Ectodermal cell (in vitro differentiated cells): ENCODE data around the gene MUC4.
"Not testable (repeated sequence)": the region's sequence is repeated elsewhere in the genome, so short reads cannot be mapped to it uniquely, and the experiment has no call there.

Source experiments
- H3K27ac ChIP-seq: 2 replicates; pipeline ENCODE4 v1.7.0; 2013; ENCODE audit warnings: mild to moderate bottlenecking, low read depth, low read length; ENCODE audit not compliant: insufficient read depth, poor library complexity, severe bottlenecking
- H3K27me3 ChIP-seq: 2 replicates; pipeline ENCODE4 v1.7.0; 2013; ENCODE audit warnings: mild to moderate bottlenecking, low read length; ENCODE audit not compliant: insufficient read depth, control insufficient read depth, poor library complexity, severe bottlenecking
- H3K36me3 ChIP-seq: one replicate; pipeline ENCODE4 v1.7.0; 2013; ENCODE audit warnings: low read length; ENCODE audit not compliant: control insufficient read depth, insufficient read depth
- H3K4me1 ChIP-seq: one replicate; pipeline ENCODE4 v1.7.0; 2013; ENCODE audit warnings: low read length; ENCODE audit not compliant: control insufficient read depth, insufficient read depth
- H3K4me3 ChIP-seq: 2 replicates; pipeline ENCODE4 v1.7.0; 2013; ENCODE audit warnings: low read depth, low read length, control low read depth; ENCODE audit not compliant: insufficient read depth
- H3K9me3 ChIP-seq: 2 replicates; pipeline ENCODE4 v1.7.0; 2013; ENCODE audit warnings: mild to moderate bottlenecking, low read length, moderate library complexity; ENCODE audit not compliant: control insufficient read depth
- WGBS, 2 experiments: methylation state at CpG; one replicate each; pipeline ENCODE4 v1.1.7; 2013; ENCODE audit warnings: missing lambda C conversion rate in 2 of 2; 5-methylcytosine and 5-hydroxymethylcytosine counted together

The MUC4 gene

DNA sequence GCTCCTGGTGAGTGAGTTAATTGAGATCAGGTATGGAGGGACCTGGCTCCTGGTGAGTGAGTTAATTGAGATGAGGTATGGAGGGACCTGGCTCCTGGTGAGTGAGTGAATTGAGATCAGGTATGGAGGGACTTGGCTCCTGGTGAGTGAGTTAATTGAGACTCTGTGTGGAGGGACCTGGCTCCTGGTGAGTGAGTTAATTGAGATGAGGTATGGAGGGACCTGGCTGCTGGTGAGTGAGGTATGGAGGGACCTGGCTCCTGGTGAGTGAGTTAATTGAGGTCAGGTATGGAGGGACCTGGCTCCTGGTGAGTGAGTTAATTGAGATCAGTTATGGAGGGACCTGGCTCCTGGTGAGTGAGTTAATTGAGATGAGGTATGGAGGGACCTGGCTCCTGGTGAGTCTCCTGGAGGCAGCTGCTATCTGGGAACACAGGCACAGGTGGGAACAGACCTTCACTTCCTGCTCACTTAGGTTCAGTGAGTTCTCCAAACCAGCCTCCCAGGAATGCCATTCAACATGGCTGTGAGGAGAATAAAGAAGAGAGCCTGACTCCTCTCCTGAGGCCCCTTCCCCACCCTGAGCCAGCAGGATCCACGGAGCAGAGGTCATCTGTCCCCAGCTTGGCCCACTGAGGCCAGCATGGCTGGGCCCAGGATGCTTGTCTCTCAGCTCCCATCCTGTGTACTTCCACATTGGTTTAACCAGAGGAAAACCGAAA, 100.5 kb downstream of the MUC4 start:
- H3K4me3 ChIP-seq, H3K27me3 ChIP-seq, H3K9me3 ChIP-seq, H3K36me3 ChIP-seq, H3K27ac ChIP-seq, H3K4me1 ChIP-seq: not testable (repeated sequence)
- WGBS, 2 experiments = 73 to 76% methylated on average over 2 of the region's 2 CpGs

DNA sequence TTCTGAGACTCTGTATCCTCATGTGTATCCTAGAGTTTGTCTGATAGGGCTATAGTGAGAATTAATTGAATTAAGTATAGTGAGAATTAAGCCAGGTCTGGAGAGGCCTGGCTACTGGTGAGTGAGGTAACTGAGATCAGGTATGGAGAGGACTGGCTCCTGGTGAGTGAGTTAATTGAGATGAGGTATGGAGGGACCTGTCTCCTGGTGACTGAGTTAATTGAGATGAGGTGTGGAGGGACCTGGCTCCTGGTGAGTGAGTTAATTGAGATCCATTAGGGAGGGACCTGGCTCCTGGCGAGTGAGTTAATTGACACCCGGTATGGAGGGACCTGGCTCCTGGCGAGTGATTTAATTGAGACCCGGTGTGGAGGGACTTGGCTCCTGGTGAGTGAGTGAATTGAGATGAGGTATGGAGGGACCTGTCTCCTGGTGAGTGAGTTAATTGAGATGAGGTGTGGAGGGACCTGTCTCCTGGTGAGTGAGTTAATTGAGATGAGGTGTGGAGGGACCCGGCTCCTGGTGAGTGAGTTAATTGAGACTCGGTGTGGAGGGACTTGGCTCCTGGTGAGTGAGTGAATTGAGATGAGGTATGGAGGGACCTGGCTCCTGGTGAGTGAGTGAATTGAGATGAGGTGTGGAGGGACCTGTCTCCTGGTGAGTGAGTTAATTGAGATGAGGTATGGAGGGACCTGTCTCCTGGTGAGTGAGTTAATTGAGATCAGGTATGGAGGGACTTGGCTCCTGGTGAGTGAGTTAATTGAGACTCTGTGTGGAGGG, 101.4 kb downstream of the MUC4 start:
- not testable (repeated sequence) for H3K27ac ChIP-seq, H3K27me3 ChIP-seq, H3K4me1 ChIP-seq, H3K9me3 ChIP-seq, H3K36me3 ChIP-seq, H3K4me3 ChIP-seq
- WGBS, 2 experiments = 56 to 57% methylated on average over 6 of the region's 6 CpGs

DNA sequence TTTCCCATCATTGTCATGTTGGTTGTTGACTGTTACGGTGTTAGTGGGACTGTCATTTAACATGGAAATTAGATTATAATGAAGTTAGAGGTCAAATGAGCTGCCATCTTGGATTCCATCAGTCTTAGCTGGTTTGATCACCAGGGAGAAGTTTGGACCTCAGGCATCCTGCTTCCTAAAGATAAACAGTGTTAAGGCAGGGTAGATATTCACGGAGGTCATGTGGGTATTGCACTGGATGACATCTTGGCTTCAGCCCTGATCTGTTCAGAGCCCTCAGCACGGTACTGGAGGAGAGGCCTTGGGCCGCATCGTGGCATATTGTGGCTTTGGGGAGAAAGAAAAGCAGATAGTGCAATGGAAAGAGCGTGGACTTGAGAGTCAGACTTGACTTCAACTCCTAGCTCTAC, 102.0 kb downstream of the MUC4 start:
- Histone ChIP-seq H3K27me3 (no peaks in the 10 kb centered on the region), H3K4me3 (no peak overlapping the region), H3K27ac (no peak overlapping the region), H3K36me3 (no peaks in the 10 kb centered on the region), H3K9me3 (no peaks in the 10 kb centered on the region), H3K4me1 (no peaks in the 10 kb centered on the region)
- 91 to 93% methylated on average over 6 of the region's 6 CpGs for WGBS, 2 experiments

DNA sequence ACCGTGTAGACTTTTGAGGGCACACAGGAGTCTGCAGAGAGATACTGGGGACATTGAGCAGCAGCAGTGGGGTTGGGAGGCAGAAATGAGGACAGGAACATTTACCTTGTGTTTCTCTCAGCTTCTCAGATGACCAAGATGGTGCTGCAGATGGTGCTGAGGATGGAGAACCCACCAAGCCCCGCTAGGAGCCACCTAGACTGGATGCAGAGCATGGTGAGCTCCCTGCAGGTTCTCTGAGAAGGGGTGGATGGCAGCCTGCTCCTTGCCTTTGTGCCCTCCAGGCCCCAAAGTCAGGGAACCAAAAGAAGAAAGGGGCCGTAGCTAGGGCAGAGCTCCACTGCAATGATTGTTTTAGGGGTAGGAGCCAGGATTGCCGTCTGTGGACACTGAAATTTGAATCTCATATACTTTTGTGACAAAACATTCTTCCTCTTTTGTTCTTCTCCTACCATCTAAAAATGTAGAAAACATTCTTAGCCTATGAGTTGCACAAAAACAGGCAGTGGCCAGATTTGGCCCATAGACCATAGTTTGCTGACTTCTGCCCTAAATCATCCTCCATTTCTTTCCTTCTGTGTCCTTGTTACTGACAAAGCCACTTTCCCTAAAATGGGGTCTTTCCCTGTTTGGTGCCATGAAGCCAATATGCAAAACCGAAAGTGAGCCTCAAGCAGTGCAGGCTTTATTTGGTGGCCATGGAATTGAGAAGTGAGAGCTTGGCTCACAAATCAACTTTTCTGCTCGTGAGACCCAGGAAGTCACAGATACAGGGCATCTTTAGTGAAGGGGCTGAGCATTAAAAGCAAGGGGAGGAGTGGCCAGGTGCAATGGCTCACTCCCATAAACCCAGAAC, 102.9 kb downstream of the MUC4 start:
- Histone ChIP-seq H3K9me3 (no peaks in the 10 kb centered on the region), H3K36me3 (no peaks in the 10 kb centered on the region), H3K27me3 (no peaks in the 10 kb centered on the region), H3K27ac (no peak overlapping the region), H3K4me1 (no peaks in the 10 kb centered on the region), H3K4me3 (no peak overlapping the region)
- 92 to 93% methylated on average over 6 of the region's 6 CpGs for WGBS, 2 experiments

DNA sequence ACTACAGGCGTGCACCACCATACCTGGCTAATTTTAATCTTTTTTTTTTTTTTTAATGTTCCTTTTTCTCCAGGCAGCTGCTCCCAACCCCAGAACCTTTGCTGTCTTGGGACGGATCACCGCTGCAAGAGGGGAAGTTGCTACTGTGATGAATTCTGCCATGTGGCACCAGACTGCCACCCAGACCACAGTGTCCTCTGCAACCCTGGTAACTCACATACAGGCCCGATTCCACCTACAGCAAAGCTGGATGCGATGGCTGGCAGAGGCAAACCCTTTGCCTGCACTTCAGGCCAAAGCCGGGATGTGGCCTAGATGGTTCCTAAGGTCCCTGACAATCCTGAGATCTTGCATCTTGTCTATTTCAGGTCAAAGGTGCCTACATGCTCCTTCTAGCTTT, 103.7 kb downstream of the MUC4 start:
- Histone ChIP-seq H3K27ac (no peak overlapping the region), H3K4me3 (no peak overlapping the region), H3K4me1 (no peaks in the 10 kb centered on the region), H3K27me3 (no peaks in the 10 kb centered on the region), H3K9me3 (no peaks in the 10 kb centered on the region), H3K36me3 (no peaks in the 10 kb centered on the region)
- WGBS, 2 experiments = 78 to 79% methylated on average over 6 of the region's 6 CpGs

DNA sequence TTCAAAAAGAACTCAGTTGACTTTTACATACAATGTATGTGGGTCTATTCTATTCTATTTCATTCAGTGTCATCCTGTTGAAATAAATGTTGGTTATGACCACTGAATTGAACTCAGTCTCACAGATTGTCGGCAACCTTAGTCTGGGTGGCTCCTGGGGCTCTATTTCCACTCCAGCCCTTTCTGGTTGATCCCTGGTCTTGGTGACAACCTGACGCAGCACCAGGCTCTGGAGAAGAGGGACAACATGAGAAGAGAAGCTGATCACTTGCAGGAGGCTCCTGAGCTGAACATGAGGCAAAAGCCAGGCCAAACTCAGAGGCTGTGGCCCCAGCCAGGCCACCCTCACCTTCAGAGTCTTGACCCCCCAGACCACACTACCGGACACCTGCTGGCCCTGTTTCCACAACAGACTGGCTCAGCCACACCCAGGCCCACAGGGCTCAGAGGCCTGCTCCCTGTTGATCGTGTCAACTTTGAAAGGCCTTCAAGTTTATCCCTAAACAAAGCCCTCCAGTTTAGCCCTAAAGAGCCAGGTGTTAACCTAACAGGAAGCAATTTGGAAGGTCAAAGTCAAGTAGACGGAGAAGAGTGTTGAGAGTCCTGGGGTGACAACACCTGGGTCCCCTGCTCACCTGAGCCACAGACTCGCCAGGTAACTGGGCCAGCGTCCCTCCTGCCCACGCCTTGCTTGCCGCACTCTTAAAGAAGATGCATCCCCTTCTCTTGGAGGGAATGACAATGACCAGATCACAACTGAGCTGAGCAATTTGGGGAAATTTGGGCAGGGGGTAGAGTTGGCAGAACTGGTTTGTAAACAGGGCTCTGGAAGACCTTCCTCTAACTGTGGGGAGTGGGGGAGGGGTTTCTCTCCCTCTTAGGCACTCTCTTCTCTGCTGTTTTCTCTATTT, 106.4 kb downstream of the MUC4 start:
- H3K9me3 ChIP-seq = no peaks in the 10 kb centered on the region
- no peak overlapping the region for H3K4me3 ChIP-seq
- no peaks in the 10 kb centered on the region for H3K27me3 ChIP-seq
- H3K27ac ChIP-seq = no peak overlapping the region
- H3K4me1 ChIP-seq = no peaks in the 10 kb centered on the region
- no peaks in the 10 kb centered on the region for H3K36me3 ChIP-seq
- WGBS, 2 experiments = 89 to 91% methylated on average over 9 of the region's 9 CpGs

DNA sequence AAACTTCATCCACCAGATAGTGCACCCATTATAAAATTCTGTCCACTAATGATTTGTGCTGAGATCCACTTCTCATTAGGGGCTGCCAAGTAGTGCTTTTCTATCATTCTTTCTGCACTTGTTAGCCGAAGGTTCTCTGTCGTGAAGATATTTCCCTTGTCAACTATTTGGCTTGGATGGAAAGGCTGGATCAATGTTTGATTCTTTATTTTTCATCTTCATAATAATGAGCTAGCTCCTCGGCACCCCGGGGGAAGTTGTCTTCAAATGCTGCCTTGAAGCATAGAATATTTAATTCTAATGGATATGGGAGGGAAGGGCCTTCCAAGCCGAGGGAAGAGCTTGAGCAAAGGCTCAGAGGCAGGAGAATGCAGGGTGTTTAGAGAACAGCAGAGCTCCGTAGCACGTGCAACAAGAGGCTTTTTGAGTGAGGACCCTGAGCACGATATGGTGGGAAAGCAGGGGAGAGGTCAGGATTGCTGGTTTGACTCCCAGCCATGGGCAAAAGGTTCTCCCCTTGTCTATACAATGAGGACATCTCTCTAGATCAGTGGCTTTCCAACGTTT, 107.2 kb downstream of the MUC4 start:
- WGBS, 2 experiments = 74 to 75% methylated on average over 9 of the region's 9 CpGs
- no peaks in the 10 kb centered on the region for H3K36me3 ChIP-seq
- no peak overlapping the region for H3K27ac ChIP-seq
- H3K4me1 ChIP-seq = peaks cover 3% of the 10 kb centered on the region
- no peaks in the 10 kb centered on the region for H3K9me3 ChIP-seq
- H3K4me3 ChIP-seq = no peak overlapping the region
- no peaks in the 10 kb centered on the region for H3K27me3 ChIP-seq

DNA sequence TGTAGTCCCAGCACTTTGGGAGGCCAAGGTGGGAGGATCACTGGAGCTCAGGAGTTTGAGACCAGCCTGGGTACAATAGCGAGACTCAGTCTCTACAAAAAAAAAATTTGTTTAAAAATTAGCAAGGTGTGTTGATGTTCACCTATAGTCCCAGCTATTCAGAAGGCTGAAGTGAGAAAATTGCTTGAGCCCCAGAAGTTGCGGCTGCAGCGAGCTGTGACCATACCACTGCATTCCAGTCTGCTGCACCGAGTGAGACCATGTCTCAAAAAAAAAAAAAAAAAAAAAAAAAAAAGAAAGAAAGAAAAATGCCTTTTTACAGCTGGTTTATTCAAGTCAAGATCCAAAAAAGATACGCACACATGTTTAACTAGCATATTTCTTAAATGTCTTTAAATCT, 108.0 kb downstream of the MUC4 start:
- no peaks in the 10 kb centered on the region for H3K36me3 ChIP-seq
- no peaks in the 10 kb centered on the region for H3K27me3 ChIP-seq
- H3K27ac ChIP-seq = no peak overlapping the region
- peaks cover 10% of the 10 kb centered on the region for H3K4me1 ChIP-seq
- H3K4me3 ChIP-seq = no peak overlapping the region
- WGBS, 2 experiments = 87 to 92% methylated on average over 5 of the region's 5 CpGs
- no peaks in the 10 kb centered on the region for H3K9me3 ChIP-seq

DNA sequence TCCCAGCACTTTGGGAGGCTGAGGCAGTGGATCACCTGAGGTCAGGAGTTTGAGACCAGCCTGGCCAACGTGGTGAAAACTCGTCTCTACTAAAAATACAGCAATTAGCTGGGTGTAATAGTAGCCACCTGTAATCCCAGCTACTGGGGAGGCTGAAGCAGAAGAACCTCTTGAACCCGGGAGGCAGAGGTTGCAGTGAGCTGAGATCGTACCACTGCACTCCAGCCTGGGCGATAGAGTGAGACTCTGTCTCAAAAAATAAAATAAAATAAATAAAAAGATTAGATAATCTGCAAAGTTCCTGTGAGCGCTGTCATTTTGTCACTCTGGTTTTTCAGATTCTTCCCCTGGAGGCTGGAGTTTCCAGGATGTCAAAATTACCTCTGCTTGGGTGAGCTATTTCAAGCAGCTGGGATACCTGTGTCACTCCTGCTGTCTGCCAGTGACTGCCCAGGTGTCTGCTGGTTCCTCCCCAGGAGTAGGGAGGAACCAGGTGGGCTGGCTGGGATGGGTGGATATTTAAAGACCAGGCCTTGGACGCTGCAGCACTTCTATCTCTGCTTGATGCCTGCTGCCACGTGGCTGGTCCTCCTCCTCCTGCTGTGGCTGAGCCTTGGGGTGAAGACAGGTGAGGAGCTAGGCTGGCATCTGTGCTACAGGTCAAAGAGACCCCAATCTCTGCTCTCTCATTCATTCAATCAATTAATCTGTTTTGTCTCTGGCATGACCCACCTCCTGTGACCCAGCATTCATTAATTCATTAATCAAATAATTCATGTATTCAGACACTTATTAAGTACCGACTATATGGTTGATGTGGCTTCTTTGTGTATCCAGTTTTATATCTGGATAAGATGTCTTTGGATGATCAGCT, 110.5 kb downstream of the MUC4 start:
- WGBS, 2 experiments = 78 to 81% methylated on average over 9 of the region's 9 CpGs
- peaks cover 34% of the 10 kb centered on the region for H3K4me1 ChIP-seq

More for the DNA sequence above, 110.5 kb downstream of the MUC4 start:
- Histone ChIP-seq H3K36me3 (no peaks in the 10 kb centered on the region), H3K27ac (no peak overlapping the region), H3K4me3 (no peak overlapping the region), H3K9me3 (no peaks in the 10 kb centered on the region), H3K27me3 (no peaks in the 10 kb centered on the region)
